HG03280 (cell line): ENCODE results near the gene TMEM140.
A peak's percentile ranks its signal among the peaks of the same experiment; 100 is the strongest.

Experiments used
- ATAC-seq: cut with Tn5 transposase; IDR thresholded peaks from one replicate; pipeline ENCODE4 v1.9.1; 2021; ENCODE audit warnings: mild to moderate bottlenecking, moderate library complexity; ENCODE audit not compliant: unreplicated experiment

Gene TMEM140

DNA sequence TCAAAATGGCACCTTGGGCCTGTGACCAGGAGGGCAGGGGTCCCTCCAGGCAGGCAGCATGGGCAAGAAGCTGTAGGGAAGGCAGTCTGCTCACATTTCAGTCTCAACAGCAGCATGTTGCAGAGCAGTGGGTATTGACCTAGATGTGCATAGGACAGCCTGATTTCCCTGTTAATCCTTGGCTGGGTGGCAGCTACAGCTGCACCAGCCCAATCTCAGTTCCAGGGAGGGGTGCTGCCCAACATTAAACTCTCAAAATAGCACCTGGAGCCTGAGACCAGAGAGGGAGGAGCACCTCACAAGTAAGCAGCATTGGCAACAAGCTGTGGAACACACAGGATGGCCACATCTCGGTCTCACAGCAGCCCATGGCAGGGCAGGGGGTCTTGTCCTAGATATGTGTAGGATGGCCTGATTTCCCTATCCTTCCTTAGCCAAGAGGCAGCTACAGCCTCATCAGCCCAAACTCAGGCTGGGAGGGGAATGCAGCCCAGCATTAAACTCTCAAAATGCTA, 10.3 kb downstream of the TMEM140 start:
- no peak for ATAC-seq

DNA sequence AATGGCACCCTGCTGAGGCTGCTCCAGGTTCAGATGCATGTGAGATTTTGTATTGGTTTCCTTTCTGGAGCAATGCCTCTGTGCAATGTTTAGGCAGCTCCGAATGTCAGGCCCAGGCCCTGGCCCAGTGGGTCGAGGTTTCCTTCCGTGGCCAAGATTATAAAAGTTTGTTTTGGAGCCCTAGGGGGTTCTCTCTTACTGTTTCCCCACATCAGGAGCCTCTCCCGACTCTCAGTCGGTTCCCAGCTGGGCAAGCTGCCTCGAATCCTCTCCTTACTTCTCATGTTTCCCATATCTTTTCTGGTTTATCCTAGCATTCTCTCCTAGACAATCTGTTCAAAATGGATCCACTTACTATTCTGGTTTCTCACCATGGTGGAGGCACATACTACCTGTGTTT, 11.0 kb downstream of the TMEM140 start:
- no peak for ATAC-seq

DNA sequence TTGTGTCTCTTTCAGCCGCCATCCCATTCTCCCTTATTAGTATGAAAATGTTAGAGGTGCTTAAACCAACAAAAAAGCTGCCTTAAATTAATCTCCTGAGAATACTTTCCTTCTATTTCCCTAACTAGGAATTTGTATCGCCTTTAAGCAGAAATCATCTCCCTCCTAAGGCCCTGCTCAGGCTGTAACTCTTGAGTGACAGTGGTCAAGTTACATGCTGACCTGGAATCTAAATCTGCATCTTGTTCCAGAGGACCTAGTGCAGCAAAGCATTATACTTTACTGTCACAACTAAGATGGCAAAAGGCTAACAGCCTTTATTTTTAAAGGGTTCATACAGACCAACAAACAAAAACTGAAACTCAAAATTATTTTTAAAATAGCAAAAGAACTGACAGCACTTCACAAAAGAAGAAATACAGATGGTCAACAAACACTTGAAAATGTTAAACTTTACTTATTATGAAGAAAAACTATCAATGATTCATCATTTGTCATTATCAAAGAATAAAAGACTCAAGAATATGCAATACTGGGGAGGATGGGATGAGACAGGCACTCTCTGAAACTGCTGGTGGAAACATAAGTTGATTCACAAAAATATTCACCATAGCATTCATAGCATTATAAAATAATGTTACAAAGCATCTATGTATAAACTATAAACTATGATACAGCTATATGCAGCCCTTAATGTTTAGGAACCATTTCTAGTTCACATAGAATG, 11.7 kb downstream of the TMEM140 start:
- no peak for ATAC-seq

DNA sequence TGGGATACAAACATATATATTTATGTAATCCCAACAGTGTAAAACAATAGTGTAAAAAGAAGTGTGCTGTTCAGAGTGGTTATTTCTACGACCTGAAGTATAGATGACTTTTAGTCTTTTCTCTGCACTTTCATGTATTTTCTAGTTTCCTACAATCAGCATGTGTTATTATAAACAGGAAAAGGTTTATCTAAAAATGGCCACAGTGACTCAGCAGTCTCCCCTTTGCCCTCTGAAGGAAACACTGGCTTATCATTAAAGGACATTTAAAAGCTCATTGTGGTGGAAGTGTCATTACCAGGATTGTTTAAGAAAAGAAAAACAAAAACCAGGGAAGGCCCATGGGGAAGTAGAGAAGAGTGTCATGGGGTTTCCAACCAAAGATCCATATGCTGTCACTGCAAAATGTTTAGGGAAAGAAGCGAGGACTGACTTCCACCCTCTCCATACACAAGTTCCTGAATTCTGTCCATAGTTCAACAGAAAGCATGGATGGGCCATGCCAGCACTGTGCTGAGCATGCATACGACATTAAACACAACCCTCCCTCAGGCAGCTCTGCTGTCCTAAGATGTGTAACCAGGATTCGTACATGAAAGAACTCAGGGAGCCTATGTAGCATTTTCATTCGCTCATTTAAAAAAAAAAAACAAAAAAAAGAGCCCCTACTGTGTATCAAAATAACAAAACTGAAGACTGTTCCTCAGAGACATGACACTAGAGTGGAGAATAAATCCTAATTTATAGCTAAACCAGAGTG, 12.4 kb downstream of the TMEM140 start:
- ATAC-seq, result peak; percentile 54

DNA sequence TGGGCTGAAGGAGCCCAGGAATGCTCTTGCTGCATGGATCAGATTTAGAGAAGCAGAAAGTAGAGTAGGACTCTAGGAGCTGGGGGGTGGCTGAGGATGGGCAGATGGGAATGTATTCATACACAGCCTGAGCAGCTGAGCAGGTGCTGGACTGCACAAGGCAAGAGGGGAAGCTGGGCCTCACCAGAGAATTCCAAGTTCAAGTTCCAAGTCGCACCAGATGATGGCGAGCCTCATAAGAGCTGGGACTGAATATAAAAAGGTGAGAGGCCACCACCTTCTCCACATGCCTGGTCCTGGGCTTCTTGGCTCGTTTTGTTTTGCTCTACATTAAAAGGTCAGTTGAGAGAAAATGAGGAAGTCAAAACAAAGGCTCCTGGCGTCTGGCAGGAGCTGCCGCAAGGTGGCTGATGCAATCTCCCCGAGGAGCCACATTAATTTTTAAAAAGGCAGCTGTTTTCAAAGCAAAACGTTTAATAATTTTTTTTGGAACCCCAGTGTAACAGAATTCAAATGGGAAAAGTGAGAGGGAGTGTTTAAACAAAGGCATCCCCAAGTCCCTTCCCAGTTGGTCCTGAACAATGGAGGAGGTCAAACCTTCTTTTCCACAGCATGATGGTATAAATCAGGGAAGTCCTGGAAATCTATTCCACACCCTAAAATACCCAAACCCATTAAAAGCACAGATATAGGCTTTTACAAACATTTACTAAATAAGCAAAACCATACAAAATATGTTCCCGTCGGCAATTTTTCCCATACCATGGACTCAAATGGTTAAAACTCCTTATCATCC, 13.2 kb downstream of the TMEM140 start:
- no peak for ATAC-seq

DNA sequence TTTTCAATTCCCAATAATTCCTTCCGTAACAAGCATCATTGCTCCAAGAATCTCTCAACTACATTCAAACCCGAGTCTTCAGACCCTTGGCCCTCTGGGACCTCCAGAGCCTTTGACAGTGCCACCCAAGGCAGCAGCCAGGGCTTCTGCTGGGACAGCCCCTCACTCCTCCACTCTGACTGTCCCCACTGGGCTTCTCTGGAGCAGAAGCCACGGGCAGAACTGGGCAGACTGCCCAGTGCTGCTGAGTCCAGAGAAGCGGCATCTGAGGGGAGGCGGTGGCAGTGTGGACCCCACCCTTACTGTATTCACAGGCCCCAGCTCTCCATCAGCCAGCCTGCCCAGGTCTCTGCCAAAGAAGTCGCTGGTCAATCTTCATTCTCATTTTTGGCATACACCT, 13.8 kb downstream of the TMEM140 start:
- ATAC-seq, result no peak

DNA sequence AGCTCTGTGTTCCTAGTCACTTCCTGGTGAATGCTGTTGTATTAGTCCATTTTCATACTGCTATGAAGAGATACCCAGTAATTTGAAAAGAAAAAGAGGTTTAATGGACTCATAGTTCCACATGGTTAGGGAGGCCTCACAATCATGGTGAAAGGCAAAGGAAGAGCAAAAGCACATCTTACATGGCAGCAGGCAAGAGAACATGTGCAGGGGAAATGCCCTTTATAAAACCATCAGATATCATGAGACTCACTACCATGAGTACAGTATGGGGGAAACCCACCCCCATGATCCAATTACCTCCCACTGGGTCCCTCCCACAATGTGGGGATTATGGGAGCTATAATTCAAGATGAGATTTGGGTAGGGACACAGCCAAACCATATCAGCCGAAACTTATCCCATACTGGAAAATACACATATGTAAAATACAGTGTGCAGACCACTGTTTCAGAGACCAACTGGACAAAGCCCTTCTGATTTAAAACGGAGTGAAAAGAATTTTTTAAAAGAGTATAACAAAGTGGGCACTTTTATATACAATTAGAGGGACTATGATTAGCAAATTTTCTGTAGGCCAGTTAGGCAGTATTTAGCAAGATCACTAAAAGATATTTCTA, 14.6 kb downstream of the TMEM140 start:
- no peak for ATAC-seq

DNA sequence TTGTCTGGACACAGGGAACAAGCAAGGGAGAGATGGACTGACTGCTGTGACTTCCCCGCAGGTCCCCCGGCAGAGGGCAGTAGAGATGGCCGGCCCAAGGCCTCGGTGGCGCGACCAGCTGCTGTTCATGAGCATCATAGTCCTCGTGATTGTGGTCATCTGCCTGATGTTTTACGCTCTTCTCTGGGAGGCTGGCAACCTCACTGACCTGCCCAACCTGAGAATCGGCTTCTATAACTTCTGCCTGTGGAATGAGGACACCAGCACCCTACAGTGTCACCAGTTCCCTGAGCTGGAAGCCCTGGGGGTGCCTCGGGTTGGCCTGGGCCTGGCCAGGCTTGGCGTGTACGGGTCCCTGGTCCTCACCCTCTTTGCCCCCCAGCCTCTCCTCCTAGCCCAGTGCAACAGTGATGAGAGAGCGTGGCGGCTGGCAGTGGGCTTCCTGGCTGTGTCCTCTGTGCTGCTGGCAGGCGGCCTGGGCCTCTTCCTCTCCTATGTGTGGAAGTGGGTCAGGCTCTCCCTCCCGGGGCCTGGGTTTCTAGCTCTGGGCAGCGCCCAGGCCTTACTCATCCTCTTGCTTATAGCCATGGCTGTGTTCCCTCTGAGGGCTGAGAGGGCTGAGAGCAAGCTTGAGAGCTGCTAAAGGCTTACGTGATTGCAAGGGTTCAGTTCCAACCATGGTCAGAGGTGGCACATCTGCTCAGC, 16.6 kb downstream of the TMEM140 start:
- no peak for ATAC-seq

DNA sequence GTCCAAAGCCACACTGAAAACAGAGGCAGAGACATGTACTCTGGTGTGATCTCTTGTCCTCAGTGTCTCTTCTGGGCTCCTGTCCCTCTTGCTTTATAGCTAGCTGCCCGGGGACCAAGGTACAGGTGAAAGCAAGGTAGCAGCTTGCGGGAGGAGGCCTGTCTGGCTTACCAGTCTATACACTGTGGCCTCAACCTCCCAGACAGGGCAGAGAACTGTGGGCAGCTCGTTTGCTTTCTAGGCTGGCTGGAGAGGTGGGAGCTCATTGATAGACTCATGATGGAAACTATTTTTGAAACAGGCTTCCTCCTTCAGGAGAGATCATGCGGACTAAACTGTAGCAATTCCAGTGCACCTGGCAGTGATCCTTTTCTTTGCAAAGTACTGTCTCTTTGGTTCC, 18.0 kb downstream of the TMEM140 start:
- no peak for ATAC-seq

DNA sequence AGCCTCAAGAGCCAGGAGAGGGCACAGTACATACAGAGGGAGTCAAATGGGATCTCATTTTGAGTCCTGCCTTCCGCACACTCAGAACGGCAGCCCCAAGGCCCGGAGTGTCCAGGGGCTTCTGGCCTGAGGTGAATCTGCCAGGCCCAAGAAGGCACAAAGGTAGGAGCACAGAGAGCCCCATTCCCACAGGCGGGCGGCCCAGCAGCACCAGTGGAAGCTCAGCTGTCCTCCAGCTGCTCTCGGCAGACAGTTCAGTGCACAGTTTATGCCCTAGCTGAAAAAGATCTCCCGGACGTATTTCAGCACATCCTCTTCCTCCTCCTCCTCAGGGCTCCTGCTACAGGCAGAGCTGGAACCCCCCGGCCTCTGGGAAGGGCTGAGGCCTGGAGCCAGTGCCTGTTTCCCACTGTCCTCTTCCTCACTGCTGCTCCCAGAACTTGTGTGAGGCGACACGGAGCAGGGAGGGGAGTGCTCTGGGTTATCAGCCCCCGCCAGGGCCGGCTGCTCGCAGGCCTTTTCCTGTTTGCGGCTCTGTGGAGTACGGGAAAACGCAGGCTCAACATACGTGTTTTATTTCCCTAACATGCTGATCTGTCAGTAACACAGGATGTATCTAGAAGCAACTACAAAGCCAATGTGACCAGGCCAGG, 18.6 kb downstream of the TMEM140 start:
- no peak for ATAC-seq

DNA sequence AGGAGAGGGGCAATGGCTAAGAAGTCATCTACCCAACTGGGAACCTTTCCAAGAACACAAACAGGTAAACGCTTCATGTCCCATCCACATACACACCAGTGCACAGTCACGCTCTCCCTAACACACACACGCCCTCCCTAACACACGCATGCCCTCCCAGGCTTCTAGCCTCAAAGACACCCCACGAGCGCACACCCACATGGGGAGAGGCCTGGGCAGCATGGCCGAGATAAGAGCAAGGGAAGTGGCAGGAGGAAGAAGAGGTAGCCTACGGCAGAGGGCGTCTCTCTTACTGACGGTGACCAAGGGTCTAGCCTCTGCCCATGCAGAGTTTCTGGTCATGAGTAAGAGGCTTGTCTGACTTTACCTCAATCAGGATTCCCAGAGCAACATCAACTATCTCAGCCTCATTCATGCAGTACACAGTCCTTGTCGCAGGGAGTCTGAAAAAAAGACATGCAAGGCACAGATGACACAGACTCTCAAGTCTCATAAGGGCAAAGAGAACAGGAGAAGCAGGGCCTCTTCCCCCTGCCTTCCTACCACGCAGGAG, 19.6 kb downstream of the TMEM140 start:
- no peak for ATAC-seq

DNA sequence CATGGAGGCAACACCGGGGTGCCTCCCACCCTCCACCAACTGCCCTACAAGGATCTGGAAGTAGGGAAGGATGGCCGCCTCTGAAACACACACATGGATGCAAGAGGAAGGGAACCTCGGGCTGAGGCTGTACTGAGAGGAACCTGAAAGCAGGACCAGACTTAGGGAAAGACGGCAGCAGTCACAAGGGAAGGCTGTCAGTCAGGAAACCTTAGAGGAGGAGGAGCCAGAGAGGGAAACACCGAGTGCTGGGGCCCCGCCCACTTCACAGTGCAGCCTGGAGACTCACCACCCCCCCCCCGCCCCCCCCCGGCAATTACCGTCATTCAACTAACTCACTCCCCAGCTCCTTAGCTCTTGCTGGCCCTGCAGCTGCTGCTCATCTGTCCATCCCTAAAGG, 20.1 kb downstream of the TMEM140 start:
- no peak for ATAC-seq

DNA sequence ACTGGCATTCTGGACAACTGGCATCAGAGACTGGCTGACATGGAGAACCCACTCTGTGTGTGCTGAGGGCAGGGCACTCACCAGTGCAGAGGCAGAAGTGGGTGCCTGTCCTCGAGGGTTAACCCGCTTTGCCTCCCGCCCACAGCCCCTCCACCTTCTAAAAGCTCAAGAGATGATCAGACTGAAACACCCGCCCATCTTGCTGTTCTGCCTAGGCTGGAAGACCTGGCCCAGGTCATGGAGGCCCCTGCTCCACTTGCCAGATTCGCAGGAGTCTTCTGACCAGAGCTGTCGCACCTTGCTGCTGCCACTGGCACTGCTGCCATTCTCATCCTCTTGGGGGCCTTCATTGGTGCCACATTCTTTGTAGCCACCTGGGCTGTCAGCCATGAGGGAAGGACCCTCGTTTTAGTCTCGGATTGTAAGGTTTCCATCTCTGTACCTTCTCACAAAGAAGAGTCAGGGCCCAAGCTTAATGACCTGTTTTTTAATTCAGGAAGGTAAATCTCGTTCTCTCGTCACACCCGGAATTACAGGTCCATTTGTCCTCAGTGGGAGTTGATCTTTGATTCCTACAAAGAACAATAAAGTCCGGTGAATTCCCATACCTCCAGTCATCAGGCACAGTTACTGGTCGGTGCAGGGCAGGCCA, 20.7 kb downstream of the TMEM140 start:
- no peak for ATAC-seq

DNA sequence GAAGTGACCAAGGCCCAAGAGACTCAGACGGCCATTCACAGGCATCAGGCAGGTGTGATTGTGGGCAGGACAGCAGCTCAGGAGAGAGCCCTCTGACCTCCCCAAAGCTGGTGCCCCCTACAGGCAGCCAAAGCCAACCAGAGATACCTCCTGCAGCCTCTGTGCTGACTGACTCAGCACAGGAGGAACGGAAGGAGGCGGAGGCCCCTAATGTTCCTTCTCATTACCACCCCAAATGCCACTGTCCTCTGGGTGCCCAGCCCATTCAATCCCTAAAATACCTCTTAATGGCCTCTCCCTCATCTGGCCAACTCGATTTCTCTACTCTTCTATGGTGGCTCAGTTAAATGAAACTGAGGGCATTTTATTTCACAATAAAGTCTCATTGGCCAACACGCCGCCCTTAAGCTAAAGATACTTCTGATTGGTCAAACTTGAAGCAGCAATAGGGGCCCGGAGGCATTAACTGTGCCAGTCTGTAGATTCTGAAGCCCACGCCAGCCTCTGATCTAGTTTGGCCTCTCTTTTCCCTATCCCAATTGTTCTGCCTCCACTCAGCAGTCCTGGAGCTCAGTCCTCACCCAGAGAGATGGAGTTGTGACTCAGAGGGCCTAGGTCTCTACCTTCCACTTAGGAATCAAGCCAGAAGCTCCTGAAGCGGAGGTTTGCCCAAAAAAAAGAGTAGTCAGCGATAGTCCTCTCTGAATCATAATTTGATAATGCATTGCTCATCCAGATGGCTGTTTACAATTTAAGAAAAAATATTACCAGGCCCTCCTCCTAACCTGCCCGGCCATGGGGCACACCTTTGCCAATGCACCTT, 21.5 kb downstream of the TMEM140 start:
- ATAC-seq, result peak; percentile 41

DNA sequence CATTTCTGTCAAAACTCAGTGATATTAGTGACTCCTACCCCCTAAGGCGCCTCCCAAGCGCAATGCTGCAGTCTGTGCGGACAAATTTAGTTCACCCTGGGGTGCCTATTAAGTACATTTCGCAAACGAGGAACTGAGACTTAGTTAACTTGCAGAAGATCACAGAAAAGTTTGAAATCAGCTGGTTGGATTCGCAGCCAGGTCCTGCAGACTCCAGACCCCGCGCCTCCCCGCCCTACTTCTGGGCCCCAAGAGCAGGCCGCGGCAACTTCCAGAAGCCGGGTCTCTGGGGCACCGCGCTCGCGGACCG, 22.0 kb downstream of the TMEM140 start:
- ATAC-seq, result peak; percentile 10

DNA sequence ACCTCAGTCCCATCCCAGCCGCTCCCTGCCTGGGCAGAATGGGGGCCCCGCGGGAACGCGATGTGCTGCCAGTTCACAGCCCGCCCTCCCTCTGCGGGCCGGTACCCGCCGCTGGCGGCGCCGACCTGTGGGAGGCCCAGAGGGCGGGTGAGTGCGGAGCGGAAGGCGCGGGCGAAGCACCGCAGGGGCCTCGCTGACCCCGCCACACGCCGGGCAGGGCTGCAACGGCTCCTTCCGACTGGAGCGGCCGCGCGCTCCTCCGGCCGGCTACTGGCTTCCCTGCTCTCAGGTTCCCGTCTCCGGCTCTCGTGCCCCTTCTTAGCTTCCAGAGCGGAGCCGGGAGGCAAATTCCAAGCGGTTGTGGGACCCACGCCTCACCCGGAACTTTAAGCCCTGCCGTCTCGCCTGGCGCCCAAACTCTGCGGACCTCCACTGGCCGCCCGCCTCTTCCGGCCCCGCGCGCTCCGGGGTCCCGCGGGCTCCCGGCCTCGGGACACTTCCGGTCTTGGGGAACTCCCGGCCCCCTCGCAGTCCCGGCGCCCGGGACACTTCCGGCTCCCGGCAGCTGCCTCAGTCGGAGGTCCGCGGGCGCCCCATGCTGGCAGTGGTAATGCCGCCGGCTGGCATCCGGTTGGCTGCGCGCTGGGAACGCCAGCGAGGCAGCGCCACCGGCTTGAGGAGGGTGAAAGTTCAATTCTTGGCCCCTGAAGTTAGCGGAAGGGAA, 22.6 kb downstream of the TMEM140 start, which contains the start of gene CYREN:
Gene CYREN, minus strand, starts transcription at position 434 of the 724 bp plus-strand sequence. CDS start 1,785 bp downstream, outside the sequence.
- peak; percentile 77 for ATAC-seq

DNA sequence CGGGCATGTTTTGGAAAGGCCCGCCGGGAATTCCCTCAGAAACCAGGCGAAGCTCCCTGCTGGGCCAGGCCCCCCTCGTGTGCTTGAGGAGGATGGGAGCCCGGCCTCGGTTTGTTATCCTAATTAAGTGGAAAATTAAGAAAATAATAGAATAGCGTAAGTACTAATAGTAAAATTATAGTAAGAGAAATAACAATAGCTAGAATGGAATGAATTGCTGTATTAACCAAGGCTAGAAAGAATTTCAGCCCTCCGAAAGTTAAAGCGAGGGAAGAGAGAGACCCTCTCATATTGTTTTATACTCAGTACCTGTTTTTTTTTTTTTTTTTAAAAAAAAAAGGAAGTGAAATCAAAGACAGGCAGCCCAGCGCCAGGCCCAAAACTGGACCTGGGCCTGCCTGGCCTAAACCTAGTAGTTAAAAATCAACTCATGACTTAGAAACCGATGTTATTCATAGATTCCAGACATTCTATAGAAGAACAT, 23.2 kb downstream of the TMEM140 start:
- ATAC-seq, result peak; percentile 23
